ENCODE measurements around the gene FZD10. TPM values are rescaled to one million over a fixed set of nuclear protein-coding genes. Genes with fewer than 3 reads are reported as not detected.

The FZD10 gene
- total RNA-seq, 1 donor from 2014 or later, result 0.40 TPM

DNA sequence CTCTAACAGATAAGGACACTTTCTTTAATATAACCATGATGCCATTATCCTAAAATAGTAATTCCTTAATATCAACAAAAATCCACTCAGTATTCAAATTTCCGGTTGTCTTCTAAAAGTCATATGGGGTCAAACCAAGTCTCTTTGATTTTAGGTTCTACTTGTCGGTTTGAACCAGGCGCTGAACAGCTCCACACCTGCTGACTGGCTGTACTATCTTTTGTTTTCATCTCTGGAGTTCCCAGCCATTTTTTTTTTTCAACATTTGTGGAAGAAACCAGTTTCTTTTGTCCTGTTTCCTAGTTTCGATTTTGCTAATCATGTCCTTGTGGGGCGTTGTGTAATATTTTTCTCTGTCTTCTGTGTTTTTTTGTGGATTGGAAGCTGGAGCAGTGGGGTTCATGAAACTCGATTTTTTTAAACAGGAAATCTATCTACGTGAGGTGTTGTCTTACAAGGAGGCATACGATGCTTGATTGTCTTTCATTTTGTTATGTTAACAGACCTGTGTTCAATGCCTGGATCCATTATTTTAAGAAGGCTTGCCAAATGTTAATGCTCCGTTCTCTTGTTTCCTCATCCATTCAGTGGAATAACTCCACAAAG, 50.2 kb downstream of the FZD10 start:
- Mint-ChIP-seq H3K4me3 (ENCODE audit: unreplicated experiment) (no peak overlapping the region), H3K36me3 (ENCODE audit: low read depth) (no peaks in the 10 kb centered on the region), H3K27me3 (ENCODE audit: low read depth) (peaks cover 29% of the 10 kb centered on the region), H3K27ac (ENCODE audit: unreplicated experiment) (no peak overlapping the region), H3K4me1 (ENCODE audit: low read depth) (peaks cover 9% of the 10 kb centered on the region), H3K9me3 (ENCODE audit: low read depth) (peaks cover 6% of the 10 kb centered on the region)
- TF ChIP-seq, protein P1, sequence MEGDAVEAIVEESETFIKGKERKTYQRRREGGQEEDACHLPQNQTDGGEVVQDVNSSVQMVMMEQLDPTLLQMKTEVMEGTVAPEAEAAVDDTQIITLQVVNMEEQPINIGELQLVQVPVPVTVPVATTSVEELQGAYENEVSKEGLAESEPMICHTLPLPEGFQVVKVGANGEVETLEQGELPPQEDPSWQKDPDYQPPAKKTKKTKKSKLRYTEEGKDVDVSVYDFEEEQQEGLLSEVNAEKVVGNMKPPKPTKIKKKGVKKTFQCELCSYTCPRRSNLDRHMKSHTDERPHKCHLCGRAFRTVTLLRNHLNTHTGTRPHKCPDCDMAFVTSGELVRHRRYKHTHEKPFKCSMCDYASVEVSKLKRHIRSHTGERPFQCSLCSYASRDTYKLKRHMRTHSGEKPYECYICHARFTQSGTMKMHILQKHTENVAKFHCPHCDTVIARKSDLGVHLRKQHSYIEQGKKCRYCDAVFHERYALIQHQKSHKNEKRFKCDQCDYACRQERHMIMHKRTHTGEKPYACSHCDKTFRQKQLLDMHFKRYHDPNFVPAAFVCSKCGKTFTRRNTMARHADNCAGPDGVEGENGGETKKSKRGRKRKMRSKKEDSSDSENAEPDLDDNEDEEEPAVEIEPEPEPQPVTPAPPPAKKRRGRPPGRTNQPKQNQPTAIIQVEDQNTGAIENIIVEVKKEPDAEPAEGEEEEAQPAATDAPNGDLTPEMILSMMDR (IDR thresholded peaks at IDR 0.05), result no peak
- DNase-seq (ENCODE audit: low spot score), result no peak

DNA sequence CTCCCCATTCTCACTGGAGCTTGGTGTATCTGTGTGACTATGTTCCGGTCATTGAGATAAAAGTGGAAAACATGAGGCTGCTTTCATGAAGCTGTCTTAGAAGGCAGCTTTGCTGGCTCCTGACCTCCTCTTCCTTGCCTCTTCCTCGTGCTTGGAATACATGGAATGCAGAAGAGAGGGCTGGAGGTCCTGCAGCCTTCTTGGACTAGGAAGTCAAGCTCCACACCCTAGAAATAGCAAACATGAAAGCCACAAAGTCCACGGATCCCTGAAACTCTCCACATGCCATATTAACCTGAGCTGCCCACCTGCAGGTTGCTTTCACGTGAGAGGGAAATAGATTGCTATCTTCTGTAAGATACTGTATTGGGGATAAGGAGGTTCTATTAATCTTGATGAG, 51.0 kb downstream of the FZD10 start:
- H3K36me3 Mint-ChIP-seq (ENCODE audit: low read depth), result no peaks in the 10 kb centered on the region
- DNase-seq (ENCODE audit: low spot score), result no peak
- no peak overlapping the region for H3K27ac Mint-ChIP-seq (ENCODE audit: unreplicated experiment)
- H3K27me3 Mint-ChIP-seq (ENCODE audit: low read depth), result peaks cover 29% of the 10 kb centered on the region
- TF ChIP-seq, protein P1 (IDR thresholded peaks at IDR 0.05), result no peak
- H3K9me3 Mint-ChIP-seq (ENCODE audit: low read depth), result peaks cover 6% of the 10 kb centered on the region
- no peak overlapping the region for H3K4me3 Mint-ChIP-seq (ENCODE audit: unreplicated experiment)
- H3K4me1 Mint-ChIP-seq (ENCODE audit: low read depth), result peaks cover 9% of the 10 kb centered on the region

DNA sequence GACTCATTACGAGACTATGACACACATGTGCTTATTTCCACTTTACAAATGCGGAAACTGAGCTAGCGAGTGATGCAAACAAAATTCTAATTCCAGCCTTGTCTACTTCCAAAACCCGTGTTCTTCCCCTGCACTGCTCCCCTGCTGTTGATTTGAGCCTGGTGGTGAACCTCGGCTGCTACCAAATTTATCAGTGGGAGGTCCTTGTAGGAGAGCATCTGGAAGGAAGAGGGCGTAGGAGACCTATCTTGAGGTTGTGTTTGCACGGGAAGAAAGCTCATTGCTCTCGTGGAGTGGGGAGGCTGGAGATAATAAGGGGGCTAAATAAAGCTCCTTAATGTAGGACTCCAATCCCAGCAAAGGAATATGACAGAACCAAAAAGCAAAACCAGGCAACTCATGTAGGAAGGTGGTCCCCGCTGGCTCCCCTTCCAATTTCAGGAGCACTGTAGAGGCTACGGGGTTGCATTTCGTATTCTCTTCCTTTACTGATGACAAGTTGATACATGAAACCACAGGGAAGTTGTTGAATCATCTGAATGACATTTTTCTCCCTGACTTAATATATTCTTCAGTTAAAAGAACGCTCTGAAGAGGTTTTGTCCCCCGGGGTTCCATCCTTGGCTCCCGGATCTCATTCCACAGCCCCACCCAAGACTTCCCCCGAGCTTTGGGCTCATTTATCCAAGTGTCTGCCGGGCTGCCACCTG, 52.6 kb downstream of the FZD10 start:
- Mint-ChIP-seq H3K4me3 (ENCODE audit: unreplicated experiment) (no peak overlapping the region), H3K4me1 (ENCODE audit: low read depth) (peaks cover 9% of the 10 kb centered on the region), H3K27me3 (ENCODE audit: low read depth) (peaks cover 40% of the 10 kb centered on the region), H3K27ac (ENCODE audit: unreplicated experiment) (no peak overlapping the region), H3K9me3 (ENCODE audit: low read depth) (no peaks in the 10 kb centered on the region), H3K36me3 (ENCODE audit: low read depth) (no peaks in the 10 kb centered on the region)
- TF ChIP-seq, protein P1 (IDR thresholded peaks at IDR 0.05), result peak; percentile 19
- DNase-seq (ENCODE audit: low spot score), result no peak

Other genes starting within 250 kb of the FZD10 start
- gene PIWIL1, start 175.4 kb downstream of the FZD10 start, total RNA-seq, result not detected in 3 replicates

Data from chondrocyte (in vitro differentiated cells).